NK-92 (cell line): ENCODE results near the gene YTHDC1.
"Not testable (repeated sequence)": the region's sequence is repeated elsewhere in the genome, so short reads cannot be mapped to it uniquely, and the experiment has no call there.

Experiments
- DNase-seq: peaks from one replicate; lab custom pipeline; 2025; ENCODE audit not compliant: unreplicated experiment; lab: John Stamatoyannopoulos, UW

The YTHDC1 gene

GRCh38 chr4:68297137-68297536 is 52.8 kb downstream of the YTHDC1 start:
- no peak for DNase-seq

DNA sequence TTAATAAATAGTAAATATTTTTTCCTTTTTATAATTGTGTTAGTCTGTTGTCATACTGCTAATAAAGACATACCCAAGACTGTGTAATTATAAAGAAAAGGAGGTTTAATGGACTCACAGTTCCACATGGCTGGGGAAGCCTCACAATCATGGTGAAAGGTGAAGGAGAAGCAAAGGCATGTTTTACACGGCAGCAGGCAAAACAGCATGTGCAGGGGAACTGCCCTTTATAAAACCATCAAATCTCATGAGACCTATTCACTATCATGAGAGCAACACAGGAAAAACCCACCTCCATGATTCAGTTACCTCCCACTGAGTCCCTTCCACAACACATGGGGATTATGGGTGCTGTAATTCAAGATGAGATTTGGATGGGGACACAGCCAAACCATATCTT is 58.6 kb downstream of the YTHDC1 start:
- no peak for DNase-seq

DNA sequence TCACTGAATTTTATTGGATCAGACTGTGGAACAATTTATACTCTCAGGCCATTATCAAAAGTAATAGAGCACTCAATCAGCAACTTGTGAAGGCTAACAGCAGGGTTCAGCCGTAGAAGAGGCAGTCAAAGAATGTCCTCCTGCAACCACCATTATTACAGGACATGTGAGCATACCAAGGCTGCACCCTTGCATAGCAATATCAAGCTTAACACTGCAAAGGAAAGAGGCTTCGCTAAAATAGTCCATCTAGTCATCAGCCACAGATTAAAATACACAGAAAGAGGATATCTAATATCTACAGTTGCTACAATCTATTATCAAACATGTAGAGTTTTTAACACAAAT is 61.5 kb downstream of the YTHDC1 start:
- no peak for DNase-seq

DNA sequence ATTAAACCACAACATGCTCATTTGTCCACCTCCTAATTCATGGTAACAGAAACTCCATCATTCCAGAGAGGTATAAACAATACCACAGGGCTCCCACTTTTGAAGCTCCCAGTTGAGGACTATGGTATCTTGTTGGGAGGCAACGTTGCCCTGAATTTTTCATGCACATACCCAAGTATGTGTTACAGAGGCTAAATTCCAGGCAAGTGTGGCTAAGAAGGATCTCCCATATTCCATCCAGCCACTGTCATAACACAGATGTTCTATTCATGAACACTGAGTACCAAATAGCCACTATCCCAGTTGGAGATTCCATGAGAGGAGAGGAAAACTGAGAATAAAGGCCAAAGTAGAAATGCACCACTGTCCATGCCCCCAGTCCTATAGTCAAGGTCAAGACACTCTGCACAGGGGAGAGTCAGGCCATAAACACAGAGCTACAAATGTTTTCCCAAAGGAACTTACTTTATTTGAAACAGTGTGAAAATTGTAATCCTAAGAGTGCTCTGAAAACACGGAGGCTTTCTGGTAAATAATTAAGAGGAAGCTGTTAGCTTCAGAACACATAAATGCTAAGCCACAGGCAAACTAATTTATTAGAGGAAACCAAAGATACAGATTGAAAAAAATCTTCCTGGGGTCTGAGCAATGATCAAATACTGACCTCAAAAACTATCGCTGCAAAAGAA is 62.0 kb downstream of the YTHDC1 start:
- DNase-seq, result no peak

DNA sequence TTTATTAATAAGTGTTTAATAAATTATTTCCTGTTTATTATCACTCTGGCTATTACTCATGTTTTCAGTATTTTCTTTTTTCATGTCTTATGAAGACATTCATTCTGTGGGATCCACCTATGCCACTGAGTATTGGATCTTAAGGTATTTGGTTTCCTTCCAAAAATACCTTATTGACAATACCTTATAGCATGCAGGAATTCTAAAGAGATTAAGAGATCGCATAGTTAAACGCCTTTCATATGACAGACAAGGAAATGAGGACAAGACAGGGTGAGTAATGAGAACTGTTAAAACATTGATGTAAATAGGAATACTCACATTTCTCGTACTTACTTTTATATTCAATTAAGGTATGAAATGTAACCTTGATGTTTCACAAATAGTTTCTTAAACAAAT is 66.2 kb downstream of the YTHDC1 start:
- DNase-seq, result no peak

DNA sequence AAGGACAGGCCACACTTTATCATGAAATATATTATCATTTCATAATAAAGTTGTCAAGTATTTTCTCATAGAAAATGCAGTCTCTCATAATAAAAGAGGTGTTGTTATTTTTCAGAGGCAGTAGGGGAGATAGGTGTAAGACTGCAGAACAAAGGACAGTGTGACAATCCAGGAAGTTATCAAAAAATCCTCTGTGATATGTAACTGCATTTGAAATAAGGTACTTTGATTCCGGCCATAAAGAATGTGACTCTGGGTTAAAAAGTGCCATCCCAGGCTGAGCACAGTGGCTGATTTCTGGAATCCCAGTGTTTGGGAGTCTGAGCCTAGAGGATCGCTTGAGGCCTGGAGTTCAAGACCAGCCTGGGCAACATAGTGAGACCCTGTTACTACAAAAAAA is 66.8 kb downstream of the YTHDC1 start:
- no peak for DNase-seq

DNA sequence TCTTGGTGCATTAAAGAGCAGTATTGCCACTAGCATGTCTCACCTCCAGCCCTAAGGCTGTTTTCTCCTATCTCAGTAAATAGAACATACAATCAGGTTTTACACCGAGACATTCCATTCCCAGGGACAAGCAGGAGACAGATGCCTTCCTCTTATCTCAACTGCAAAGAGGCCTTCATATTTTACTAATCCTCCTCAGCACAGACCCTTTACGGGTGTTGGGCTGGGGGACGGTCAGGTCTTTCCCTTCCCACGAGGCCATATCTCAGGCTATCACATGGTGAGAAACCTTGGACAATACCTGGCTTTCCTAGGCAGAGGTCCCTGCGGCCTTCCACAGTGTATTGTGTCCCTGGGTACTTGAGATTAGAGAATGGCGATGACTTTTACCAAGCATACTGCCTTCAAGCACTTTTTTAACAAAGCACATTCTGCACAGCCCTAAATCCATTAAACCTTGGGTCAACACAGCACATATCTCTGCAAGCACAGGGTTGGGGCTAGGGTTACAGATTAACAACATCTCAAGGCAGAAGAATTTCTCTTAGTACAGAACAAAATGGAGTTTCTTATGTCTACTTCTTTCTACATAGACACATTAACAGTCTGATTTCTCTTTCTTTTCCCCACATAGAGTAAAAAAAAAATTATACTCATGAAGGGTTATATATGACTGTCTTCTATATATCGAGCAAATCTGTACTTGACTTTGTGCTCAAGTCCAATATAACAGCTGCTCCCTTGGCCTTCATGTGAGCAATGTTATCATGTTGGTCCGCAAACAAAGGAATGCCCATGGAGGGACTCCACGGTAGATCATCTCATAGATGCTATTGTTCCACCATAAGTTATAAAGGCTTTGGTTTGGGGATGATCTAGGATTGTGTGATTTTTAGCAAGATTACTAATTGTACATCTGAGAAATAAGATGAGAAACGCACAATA is 67.8 kb downstream of the YTHDC1 start:
- not testable (repeated sequence) for DNase-seq

GRCh38 chr4:68278029-68278428 is 71.9 kb downstream of the YTHDC1 start:
- no peak for DNase-seq

DNA sequence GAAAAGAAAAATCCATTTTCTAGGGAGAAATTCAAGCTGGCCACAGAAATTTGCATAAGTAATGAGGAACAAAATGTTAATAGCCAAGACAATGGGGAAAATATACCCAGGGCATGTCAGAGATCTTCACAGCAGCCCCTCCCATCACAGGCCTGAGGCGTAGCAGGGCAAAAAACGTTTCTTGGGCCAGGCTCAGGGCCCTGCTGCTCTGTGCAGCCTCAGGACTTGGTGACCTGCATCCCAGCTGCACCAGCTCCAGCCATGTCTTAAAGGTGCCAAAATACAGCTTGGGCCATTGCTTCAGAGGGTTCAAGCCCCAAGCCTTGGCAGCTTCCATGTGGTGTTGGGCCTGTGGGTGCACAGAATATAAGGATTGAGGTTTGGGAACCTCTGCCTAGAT is 72.3 kb downstream of the YTHDC1 start:
- no peak for DNase-seq

DNA sequence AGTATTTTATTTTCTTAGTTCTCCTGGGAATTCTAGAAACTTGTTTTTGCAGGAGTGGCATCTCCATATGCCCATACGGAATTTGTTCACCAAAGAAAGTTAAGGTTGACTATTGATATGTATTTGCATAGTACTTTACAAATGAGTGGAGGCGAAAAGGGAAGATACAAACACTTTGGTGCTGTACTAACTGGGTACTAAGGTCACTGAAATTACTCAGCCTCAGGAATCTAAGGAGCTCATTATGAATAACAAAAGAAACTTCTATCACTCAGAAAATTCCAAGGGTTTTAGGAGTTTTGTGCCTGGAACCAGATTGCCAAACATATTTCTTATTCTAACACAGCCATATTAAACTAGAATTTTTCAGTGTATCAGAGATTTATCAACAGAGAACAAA is 77.0 kb downstream of the YTHDC1 start:
- no peak for DNase-seq

DNA sequence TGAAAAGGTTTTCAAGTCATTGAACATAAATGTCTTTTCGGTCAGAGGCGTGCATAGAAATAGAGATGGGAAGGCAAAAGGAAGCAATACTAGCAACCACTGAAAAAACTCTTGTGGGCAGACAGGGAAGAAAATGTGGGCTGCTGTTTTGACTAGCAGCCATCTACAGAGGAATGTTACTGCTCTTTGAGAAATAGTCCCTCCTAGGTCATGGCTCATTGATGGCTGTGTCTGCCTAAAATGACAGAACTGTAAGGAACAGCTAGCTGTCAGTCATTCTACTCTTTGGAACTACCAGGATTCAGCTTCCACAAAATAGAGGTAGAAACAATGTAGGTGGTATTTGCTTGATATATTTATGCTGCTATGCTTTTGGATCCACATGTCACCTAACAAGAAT is 77.5 kb downstream of the YTHDC1 start:
- no peak for DNase-seq

- DNase-seq, result no peak
Measured at GRCh38 chr4:68271851-68272357, 78.0 kb downstream of the YTHDC1 start.

DNA sequence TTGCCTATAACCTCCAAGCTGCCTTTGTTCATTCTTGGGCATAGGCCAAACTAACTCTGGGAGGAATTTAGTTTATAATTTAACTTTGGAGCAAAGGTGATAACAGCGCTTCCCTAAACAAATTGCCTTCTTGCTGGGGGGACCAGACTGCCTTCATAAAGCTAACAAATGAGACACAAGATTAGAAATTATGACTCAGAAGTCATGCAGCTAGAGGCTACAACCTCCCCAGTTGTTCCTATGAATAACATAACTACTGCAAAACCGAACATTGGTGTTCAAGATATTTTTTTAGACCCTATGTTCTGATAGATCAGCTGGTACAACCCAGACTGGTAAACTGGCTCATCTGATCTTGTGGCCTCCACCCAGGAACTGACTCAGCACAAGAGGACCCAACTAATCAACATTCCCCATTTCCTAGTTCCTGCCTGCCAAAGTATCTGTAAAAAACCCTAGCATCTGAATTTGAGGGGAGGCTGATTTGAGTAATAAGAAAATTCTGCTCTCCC is 82.4 kb downstream of the YTHDC1 start:
- DNase-seq, result no peak

DNA sequence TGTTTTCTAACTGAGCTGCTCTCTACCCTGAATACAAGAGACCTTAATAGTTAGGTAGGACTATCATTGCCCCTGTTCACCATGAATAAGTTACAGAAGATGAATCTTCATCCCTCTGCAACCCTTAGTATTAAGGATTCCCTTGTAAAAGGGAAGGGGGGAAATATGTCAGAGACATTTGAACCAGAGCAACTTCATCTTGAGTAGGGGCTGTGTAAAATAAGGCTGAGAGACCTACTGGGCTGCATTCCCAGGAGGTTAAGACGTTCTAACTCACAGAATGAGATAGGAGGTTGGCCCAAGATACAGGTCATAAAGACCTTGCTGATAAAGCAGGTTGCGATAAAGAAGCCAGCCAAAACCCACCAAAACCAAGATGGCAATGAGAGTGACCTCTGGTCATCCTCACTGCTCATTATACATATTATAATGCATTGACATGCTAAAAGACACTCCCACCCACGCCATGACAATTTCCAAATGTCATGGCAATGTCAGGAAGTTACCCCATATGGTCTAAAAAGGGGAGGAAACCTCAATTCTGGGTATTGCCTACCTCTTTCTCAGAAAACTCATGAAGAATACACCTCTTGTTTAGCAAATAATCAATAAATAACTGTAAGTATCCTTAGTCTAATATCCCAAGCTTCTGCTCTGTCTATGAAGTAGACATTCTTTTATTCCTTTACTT is 84.9 kb downstream of the YTHDC1 start:
- DNase-seq, result no peak
